Aortic smooth muscle cell (primary cell): ENCODE data around the gene GPR135. TPM values are rescaled to one million over a fixed set of nuclear protein-coding genes. Genes with fewer than 3 reads are reported as not detected.

ENCODE experiments used
- total RNA-seq: library from RNA; depleted of rRNA; stranded (reverse); fragments of >200 nt; gene quantifications from 2 replicates; pipeline ENCODE4 v1.2.3, GENCODE V29; 2014

The GPR135 gene, protein sequence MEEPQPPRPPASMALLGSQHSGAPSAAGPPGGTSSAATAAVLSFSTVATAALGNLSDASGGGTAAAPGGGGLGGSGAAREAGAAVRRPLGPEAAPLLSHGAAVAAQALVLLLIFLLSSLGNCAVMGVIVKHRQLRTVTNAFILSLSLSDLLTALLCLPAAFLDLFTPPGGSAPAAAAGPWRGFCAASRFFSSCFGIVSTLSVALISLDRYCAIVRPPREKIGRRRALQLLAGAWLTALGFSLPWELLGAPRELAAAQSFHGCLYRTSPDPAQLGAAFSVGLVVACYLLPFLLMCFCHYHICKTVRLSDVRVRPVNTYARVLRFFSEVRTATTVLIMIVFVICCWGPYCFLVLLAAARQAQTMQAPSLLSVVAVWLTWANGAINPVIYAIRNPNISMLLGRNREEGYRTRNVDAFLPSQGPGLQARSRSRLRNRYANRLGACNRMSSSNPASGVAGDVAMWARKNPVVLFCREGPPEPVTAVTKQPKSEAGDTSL
- 2.0 and 2.4 TPM in 2 replicates for total RNA-seq

GRCh38 chr14:59465316-59466135, at the start of gene GPR135:
Gene GPR135, minus strand, starts transcription at chr14:59465380. Its CDS starts 154 bp downstream, at chr14:59465226.

GRCh38 chr14:59483819-59484638, 18.8 kb upstream of the GPR135 start, which contains the start of the genes JKAMP and L3HYPDH:
Gene JKAMP, plus strand, starts transcription at chr14:59484517. Its CDS starts 73 bp downstream, at chr14:59484590.
Gene L3HYPDH, minus strand, starts transcription at chr14:59484408. Its CDS starts 92 bp downstream, at chr14:59484316.

Other genes with a start within 250 kb of the GPR135 start
- gene L3HYPDH, start 19.0 kb upstream of the GPR135 start, total RNA-seq: 30.6 and 35.4 TPM in 2 replicates
- 87.9 and 100 TPM in 2 replicates for gene JKAMP, start 19.1 kb upstream of the GPR135 start, total RNA-seq
- gene CCDC175, start 111.4 kb upstream of the GPR135 start, total RNA-seq: not detected in 2 replicates